ENCODE results near the gene LDLRAD3. TPM values are rescaled to one million over a fixed set of nuclear protein-coding genes. Genes with fewer than 3 reads are reported as not detected.

The LDLRAD3 gene
- total RNA-seq, 1 donor from 2014 or later: 58.8 TPM

GRCh38 chr11:36051235-36052144 lies 107.6 kb downstream of the LDLRAD3 start:
- no peak for DNase-seq

DNA sequence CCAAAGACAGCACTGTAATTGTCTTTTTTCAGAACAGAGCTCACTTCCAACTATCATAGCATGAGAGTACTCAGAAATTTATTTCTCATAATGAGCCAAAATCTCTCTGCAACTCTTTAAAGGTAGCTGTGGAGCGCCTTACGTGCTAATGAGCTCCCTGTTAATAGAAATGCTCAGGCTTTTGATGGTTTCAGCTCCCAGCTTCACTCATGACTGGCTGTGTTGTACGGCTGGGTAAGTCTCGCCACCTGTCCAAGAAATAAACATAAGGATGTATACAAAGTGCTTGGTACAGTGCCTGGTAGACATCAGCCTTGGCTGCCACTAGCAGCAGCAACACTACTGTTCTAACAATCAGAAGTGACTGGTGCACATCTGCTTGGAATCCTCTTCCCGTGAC lies 109.4 kb downstream of the LDLRAD3 start:
- DNase-seq: no peak

- no peak for DNase-seq
Measured at GRCh38 chr11:36053862-36054261, 110.0 kb downstream of the LDLRAD3 start.

GRCh38 chr11:36054628-36055027 lies 110.8 kb downstream of the LDLRAD3 start:
- no peak for DNase-seq

- no peak for DNase-seq
Measured at GRCh38 chr11:36056160-36056751, 112.4 kb downstream of the LDLRAD3 start.

DNA sequence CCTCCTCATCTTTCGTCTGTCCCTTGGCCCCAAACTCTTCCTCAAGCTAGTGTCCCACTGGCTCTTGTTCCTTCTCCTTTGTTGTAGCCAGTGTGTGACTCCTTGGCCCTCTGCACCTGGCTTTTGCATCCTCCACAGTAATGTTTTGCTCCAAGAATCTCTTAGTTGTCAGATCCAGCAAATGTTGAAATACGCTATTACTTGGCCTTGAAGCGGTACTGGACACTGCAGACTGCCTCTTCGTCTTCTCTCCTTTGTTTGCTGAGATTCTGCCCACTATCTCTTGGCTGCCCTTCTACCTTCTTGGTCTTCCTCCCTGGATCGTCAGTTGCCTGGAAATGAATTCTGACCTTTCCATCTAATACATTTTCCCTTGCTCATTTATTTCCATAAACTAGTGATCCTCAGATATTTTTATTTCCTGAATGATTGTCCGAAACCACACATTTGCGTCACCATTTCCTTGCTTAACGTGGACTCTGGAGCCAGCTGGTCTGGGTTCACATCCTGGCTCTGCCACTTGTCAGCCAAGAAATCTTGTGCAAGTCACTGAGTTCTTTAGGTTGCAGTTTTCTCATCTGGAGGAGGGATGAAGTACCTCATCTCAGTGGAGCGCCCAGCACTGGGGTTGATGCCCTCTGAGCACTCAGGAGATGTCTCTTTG lies 113.6 kb downstream of the LDLRAD3 start:
- no peak for DNase-seq

GRCh38 chr11:36059660-36060059 lies 115.8 kb downstream of the LDLRAD3 start:
- DNase-seq: no peak

GRCh38 chr11:36060926-36061325 lies 117.1 kb downstream of the LDLRAD3 start:
- no peak for DNase-seq

- no peak for DNase-seq
Measured at GRCh38 chr11:36061471-36061870, 117.6 kb downstream of the LDLRAD3 start.

DNA sequence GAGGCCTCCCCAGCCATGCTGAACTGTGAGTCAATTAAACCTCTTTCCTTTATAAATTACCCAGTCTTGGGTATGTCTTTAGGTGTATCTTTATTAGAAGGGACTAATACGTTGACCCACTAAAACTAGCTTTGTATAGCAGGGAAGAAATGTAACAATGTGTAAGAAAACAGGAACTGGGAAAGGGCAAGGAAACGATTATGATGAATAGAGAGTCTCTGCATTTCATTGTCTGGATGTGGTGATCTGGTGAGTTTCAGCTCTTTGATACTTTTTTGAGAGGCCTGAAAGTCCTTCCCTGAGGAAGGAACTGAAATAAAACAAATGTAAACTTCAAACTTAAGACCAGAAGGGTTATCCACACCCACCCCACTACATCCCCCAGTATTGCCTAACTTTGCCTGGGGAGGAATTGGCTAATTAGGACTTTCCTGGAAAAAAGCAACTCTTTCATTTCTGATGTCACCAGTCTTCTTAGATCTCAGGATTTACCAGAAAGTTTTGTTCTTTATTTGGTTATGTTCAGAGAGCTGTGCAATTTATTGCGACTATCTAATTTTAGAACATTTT lies 119.0 kb downstream of the LDLRAD3 start:
- no peak for DNase-seq

- no peak for DNase-seq
Measured at GRCh38 chr11:36065436-36065835, 121.6 kb downstream of the LDLRAD3 start.

- no peak for DNase-seq
Measured at GRCh38 chr11:36066891-36067290, 123.0 kb downstream of the LDLRAD3 start.

- DNase-seq: no peak
Measured at GRCh38 chr11:36069576-36070212, 125.8 kb downstream of the LDLRAD3 start.

- no peak for DNase-seq
Measured at GRCh38 chr11:36070213-36070953, 126.5 kb downstream of the LDLRAD3 start.

DNA sequence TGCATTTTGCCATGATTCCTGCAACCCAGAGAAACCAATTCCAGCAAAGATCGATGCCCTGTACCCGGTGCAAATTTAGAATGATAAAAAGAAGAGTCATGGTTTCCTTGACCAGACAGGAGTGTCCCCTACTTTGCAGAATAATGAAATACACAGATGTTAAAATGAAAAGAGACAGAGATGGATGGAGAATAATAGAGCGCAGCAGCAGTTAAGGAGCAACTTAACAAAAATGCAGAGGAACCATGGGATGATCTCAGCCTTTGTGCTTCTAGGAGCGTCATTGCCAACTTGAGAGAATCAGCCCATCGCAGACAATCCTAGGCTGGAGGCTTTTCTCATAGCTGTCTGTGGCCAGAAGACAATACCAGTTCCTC lies 127.1 kb downstream of the LDLRAD3 start:
- no peak for DNase-seq

DNA sequence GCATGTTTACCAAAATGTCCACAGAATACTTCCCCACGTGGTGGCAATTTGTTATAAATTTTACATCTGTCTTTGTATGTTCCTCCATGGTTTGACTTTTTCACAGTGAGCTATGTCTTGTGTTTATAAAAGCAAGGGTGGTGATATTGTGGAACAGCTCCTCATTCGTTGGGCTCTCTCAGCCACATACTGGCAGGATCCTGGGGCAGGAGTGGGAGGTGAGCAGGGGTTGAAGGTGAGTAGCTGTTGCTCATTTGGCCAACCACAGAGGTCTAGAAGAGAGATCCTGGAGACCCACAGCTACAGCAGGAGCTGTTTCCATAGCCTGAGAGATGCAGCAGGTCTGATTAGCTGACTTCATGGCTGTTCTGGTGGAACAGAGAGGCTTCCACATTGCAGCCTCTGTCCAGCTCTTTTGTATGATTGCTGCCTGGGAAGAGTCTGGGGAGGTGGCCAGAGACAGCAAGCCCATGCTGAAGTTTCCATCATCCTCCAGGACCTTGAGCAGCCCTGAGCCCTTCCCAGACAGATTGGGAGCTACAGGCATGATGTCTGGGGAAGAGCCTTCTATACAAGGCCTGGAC lies 128.1 kb downstream of the LDLRAD3 start:
- DNase-seq: no peak

GRCh38 chr11:36073411-36074203 lies 129.7 kb downstream of the LDLRAD3 start:
- DNase-seq: peak; percentile 41

DNA sequence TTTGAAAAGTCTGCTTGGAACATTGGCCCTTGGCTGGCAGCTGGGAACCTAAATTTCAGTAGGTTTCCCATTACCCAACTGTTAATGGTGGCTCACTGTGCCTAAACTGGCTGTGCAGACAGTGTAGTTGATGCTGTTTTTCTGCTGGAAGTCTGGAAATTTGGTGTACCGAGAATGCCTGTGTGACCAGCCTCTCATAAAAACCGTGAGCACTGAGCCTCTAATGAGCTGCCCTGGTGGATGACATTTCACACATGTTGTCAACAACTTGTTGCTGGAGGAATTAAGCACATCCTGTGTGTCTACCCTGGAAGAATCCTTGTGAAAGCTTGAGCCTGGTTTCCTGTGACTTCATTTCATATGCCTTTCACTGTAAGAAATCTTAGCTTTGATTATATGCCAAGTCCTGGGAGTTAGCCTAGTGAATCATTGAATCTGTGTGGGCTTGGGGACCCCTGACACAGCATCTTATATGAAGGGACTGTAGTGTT lies 131.1 kb downstream of the LDLRAD3 start:
- no peak for DNase-seq

DNA sequence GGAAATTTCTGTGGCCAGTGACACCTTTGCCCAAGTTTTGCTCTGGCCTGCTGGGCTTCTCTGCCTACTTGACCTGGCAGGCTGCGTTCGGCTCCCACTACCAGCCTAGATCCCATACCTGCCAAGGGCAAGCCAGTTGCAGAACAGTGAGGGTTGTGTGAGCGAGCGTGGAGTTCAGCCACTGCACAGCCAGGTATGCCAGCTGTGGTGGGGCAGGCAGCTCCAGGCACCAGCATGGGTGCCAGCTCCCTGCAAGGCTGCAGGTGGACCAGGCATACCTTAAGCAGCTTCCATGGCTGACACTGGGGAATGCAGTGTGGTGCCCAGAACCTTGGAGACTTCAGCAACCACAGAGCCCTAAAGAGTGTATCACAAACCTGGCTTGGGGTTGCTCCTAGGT lies 133.5 kb downstream of the LDLRAD3 start:
- no peak for DNase-seq
